Epithelial cell of esophagus (primary cell): ENCODE measurements around the gene MTHFD1L.
A peak's percentile ranks its signal among the peaks of the same experiment; 100 is the strongest.
"Not testable (repeated sequence)": the region's sequence is repeated elsewhere in the genome, so short reads cannot be mapped to it uniquely, and the experiment has no call there.

Source experiments
- DNase-seq: peaks from one replicate; pipeline ENCODE4 v3.0.0; 2010; ENCODE audit warnings: low read depth
- H3K4me3 ChIP-seq: 2 replicates; pipeline ENCODE4 v1.5.1; 2011; ENCODE audit warnings: mild to moderate bottlenecking, low read length, control low read depth
- TF ChIP-seq, protein P1 (sequence below): IDR thresholded peaks from 2 replicates; pipeline ENCODE4 v1.5.1; 2011; ENCODE audit warnings: low read depth, mild to moderate bottlenecking, low read length, control low read depth, inconsistent platforms; ENCODE audit not compliant: insufficient read depth; ENCODE audit errors: missing control alignments

The MTHFD1L gene

DNA sequence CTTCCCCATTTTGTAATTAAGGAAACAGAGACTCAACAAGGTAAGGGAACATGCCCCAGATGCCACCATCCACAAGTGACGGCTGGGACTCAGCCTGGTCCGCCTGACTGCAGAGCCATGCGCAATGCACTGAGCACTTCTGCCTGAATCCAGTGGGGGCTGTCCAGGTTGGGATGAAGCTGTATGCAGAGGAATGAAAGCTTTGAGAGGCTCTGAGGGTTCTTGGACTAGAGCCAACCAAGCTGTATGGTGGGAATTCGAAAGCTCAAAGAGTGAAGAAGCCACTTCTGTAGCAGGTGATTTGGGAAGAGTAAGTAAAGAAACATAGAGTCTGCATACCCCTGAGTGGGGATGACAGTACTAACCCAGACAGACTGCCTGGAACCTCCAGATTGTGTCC lies 246.6 kb downstream of the MTHFD1L start:
- no peak for DNase-seq
- H3K4me3 ChIP-seq = no peak overlapping the region
- TF ChIP-seq, protein P1, sequence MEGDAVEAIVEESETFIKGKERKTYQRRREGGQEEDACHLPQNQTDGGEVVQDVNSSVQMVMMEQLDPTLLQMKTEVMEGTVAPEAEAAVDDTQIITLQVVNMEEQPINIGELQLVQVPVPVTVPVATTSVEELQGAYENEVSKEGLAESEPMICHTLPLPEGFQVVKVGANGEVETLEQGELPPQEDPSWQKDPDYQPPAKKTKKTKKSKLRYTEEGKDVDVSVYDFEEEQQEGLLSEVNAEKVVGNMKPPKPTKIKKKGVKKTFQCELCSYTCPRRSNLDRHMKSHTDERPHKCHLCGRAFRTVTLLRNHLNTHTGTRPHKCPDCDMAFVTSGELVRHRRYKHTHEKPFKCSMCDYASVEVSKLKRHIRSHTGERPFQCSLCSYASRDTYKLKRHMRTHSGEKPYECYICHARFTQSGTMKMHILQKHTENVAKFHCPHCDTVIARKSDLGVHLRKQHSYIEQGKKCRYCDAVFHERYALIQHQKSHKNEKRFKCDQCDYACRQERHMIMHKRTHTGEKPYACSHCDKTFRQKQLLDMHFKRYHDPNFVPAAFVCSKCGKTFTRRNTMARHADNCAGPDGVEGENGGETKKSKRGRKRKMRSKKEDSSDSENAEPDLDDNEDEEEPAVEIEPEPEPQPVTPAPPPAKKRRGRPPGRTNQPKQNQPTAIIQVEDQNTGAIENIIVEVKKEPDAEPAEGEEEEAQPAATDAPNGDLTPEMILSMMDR = no peak

- not testable (repeated sequence) for H3K4me3 ChIP-seq, DNase-seq
Measured at GRCh38 chr6:151112884-151113283, 247.4 kb downstream of the MTHFD1L start.

- no peak for DNase-seq
- TF ChIP-seq, protein P1 = no peak
- H3K4me3 ChIP-seq = no peak overlapping the region
Measured at GRCh38 chr6:151113641-151114040, 248.1 kb downstream of the MTHFD1L start.

GRCh38 chr6:151118461-151119123 lies 253.1 kb downstream of the MTHFD1L start:
- no peak overlapping the region for H3K4me3 ChIP-seq
- no peak for DNase-seq
- TF ChIP-seq, protein P1 = no peak

GRCh38 chr6:151119823-151120524 lies 254.5 kb downstream of the MTHFD1L start:
- TF ChIP-seq, protein P1 = no peak
- H3K4me3 ChIP-seq = no peak overlapping the region
- DNase-seq = no peak

GRCh38 chr6:151121900-151122299 lies 256.4 kb downstream of the MTHFD1L start:
- no peak for DNase-seq
- no peak overlapping the region for H3K4me3 ChIP-seq
- TF ChIP-seq, protein P1 = no peak

DNA sequence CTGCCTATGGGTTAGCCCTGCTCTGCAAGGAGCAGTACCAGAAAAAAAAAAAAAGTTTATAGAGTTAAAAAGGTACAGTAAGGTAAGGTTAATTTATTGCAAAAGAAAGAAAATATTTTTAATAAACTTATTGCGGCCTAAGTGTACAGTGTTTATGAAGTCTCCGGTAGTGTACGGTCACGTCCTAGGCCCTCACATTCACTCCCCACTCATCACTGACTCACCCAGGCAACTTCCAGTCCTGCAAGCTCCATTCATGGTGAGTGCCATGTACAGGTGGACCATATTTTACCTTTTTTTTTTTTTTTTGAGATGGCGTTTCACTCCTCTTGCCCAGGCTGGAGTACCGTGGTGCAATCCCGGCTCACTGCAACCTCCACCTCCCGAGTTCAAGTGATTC lies 258.1 kb downstream of the MTHFD1L start:
- peak; percentile 59 for DNase-seq
- not testable (repeated sequence) for H3K4me3 ChIP-seq

GRCh38 chr6:151125242-151125641 lies 259.7 kb downstream of the MTHFD1L start:
- not testable (repeated sequence) for H3K4me3 ChIP-seq

GRCh38 chr6:151125651-151126416 lies 260.3 kb downstream of the MTHFD1L start:
- DNase-seq = peak; percentile 56

More at GRCh38 chr6:151125242-151125641, 259.7 kb downstream of the MTHFD1L start:
- DNase-seq = peak; percentile 8

DNA sequence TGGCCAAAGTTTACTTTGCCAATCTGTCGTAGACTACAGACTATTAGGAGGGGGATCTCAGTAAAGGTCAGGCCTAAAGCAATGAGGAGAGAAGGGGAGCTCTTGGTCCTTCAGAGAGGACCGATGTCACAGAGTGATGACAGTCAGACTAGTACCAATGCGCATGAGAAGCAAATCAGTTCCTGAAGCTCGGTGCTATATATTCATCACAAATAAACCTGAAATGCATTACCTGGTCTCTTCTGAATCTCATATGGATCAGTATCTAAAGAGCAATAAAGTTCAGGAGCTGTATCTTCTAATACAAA lies 260.9 kb downstream of the MTHFD1L start:
- H3K4me3 ChIP-seq, DNase-seq: not testable (repeated sequence)

More at GRCh38 chr6:151125651-151126416, 260.3 kb downstream of the MTHFD1L start:
- H3K4me3 ChIP-seq = not testable (repeated sequence)

DNA sequence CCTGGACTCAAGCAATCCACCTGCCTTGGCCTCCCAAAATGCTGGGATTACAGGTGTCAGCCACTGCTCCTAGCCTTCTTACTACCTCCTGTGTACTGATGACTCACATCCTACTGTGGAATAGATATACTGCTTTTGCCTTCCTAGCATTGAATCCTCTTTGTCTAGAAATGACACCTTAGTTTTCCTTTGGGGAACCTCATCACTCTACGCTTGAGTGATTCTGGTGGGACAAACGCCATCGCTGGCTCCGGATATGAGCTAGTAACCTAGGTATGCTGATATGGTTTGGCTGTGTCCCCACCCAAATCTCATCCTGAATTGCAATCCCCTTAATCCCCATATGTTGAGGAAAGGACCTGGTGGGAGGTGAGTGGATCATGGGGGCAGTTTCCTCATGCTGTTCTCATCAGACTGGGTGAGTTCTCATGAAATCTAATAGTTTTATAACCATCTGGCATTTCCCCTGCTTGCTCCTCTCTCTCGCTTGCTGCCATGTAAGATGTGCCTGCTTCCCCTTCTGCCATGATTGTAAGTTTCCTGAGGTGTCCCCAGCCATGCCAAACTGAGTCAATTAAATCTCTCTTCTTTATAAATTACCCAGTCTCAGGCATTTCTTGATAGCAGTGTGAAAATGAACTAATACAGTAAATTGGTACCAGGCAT lies 261.8 kb downstream of the MTHFD1L start:
- not testable (repeated sequence) for H3K4me3 ChIP-seq
- peak; percentile 37 for DNase-seq
